GM20000 (cell line): ENCODE data around the gene TMOD3.
A peak's percentile ranks its signal among the peaks of the same experiment; 100 is the strongest.

Source experiments
- DNase-seq: peaks from one replicate; pipeline ENCODE4 v3.0.0; 2012; ENCODE audit warnings: low spot score
- CTCF ChIP-seq: IDR thresholded peaks from 2 replicates; pipeline ENCODE4 v1.5.1; 2012; ENCODE audit warnings: mild to moderate bottlenecking, control low read depth; ENCODE audit errors: extremely low read depth, missing control alignments

TMOD3 gene

DNA sequence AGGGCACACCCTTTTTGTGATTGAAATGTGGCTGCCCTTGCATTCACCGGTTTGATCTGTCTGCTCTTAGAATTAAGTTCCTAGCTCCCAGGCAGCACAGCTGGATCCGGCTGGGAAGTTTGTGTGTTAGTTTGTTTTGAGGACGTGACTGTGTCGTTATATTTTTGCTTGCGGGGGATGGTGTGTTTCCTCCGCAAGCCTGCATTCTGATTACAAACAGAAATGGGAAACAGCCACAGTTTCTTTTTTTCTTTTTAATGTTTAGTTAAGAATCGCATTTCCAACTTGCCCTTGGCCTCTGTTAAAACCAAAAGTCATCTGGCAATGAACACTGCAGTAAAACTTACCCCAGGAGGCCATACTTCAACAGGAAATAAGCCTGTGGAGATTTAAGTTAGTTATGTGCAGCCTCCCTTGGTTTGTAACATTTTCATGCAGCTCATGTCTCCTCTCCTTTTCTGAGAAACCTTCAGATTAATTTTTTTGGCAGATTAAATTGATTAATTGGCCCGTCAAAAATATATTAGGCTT lies 888 bp downstream of the TMOD3 start:
- DNase-seq: peak; percentile 33

GRCh38 chr15:51833772-51834171 lies 4.3 kb downstream of the TMOD3 start:
- no peak for TF ChIP-seq CTCF
- no peak for DNase-seq

More for the DNA sequence above, 888 bp downstream of the TMOD3 start:
- TF ChIP-seq CTCF: no peak

DNA sequence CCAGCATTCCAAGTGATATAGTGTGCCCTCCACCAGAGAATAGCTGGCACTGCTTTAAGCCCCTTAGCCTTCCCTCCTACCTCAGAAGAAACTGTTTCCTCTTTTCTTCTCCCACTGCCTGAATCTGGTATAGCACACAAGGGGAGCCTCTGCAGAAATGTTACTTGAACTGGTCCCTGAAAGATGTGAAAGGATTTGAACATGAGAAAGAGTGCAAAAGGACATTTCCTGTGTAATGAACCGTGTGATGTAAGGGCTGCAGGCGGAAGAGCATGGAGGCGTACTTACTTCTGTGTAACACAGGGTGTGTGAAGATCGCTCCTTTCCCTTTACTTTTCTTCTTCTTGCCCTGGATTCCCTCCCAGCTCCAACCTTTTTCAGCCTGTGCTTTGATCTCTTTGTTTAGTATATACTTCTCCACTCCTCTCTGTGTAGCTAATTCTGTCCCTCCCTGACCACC lies 8.4 kb downstream of the TMOD3 start:
- peak; percentile 32 for DNase-seq

GRCh38 chr15:51838270-51838669 lies 8.8 kb downstream of the TMOD3 start:
- no peak for DNase-seq
- TF ChIP-seq CTCF: no peak

More for the DNA sequence above, 8.4 kb downstream of the TMOD3 start:
- no peak for TF ChIP-seq CTCF

- no peak for DNase-seq
- TF ChIP-seq CTCF: no peak
Observed at GRCh38 chr15:51840692-51841091, 11.2 kb downstream of the TMOD3 start.

DNA sequence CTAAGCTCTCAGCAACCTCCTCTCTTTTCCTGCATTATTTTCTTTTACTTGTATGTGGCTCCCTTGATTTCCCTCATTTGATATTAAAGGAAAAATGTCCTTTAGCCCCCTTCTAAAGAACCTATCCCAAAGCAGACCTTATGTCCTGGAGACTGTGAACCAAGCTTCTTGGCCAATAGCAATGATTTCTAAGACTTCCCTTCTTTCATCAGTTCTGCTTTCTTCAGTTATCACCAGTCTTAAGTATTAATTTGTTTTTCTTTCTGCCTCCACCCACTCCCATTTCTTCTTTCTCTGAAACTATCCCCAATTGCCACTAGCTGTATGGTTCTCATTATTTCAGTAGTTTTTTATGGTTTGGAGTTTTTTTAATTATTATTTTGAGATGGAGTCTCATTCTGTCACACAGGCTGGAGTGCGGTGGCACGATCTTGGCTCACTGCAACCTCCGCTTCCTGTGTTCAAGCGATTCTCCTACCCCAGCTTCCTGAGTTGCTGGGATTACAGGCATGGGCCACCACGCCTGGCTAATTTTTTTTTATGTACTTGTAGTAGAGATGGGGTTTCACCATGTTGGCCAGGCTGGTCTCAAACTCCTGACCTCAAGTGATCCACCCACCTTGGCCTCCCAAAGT lies 12.1 kb downstream of the TMOD3 start:
- no peak for DNase-seq
- TF ChIP-seq CTCF: no peak

- no peak for TF ChIP-seq CTCF
- DNase-seq: no peak
Observed at GRCh38 chr15:51842265-51842664, 12.8 kb downstream of the TMOD3 start.
